Sigmoid colon (tissue), 7 donors: ENCODE data around the gene SRRM2. TPM values are rescaled to one million over a fixed set of nuclear protein-coding genes. Genes with fewer than 3 reads are reported as not detected.

Experiments used
- DNase-seq: peaks from one replicate; pipeline ENCODE4 v3.0.0-alpha.2; 2019
- H3K27ac ChIP-seq, 4 donors: fragments of 200-600 bp; sonication (generic); one replicate each; pipeline ENCODE4 v1.5.1; 2016 to 2019; ENCODE audit warnings: mild to moderate bottlenecking in 1 of 4
- H3K27me3 ChIP-seq, 3 donors: fragments of 200-600 bp; sonication (generic); one replicate each; pipeline ENCODE4 v1.5.1; 2019; ENCODE audit warnings: mild to moderate bottlenecking in 1 of 3
- H3K36me3 ChIP-seq, 4 donors: fragments of 200-600 bp; sonication (generic); one replicate each; pipeline ENCODE4 v1.5.1; 2016 to 2019
- H3K4me1 ChIP-seq, 4 donors: fragments of 200-600 bp; sonication (generic); one replicate each; pipeline ENCODE4 v1.5.1; 2017 to 2019
- H3K4me3 ChIP-seq, 4 donors: fragments of 200-600 bp; sonication (generic); one replicate each; pipeline ENCODE4 v1.5.1; 2017 to 2019; ENCODE audit warnings: mild to moderate bottlenecking in 2 of 4, moderate library complexity in 1 of 4
- H3K9me3 ChIP-seq, 4 donors: fragments of 200-600 bp in 3 of 4; sonication (generic) in 3 of 4; one replicate each; pipeline versions ENCODE4 v1.5.1 to v1.6.1; 2013 to 2019
- CTCF ChIP-seq, 4 experiments: fragments of 450-650 bp in 3 of 4; fragments of 200-600 bp in 1 of 4; IDR thresholded peaks; one replicate each; pipeline ENCODE4 v1.5.1; 2016 to 2019; ENCODE audit warnings: antibody characterized with exemption in 4 of 4, mild to moderate bottlenecking in 3 of 4, moderate library complexity in 2 of 4
- EP300 ChIP-seq, 4 donors: sonication (generic); formaldehyde crosslinking; IDR thresholded peaks; one replicate each; pipeline ENCODE4 v1.6.1; 2017; ENCODE audit warnings: antibody characterized with exemption in 4 of 4
- POLR2A ChIP-seq, 2 donors: fragments of 450-650 bp; IDR thresholded peaks; one replicate each; pipeline ENCODE4 v1.6.1; 2016; ENCODE audit warnings: antibody characterized with exemption in 2 of 2, mild to moderate bottlenecking in 2 of 2, moderate library complexity in 2 of 2
- POLR2AphosphoS5 ChIP-seq, 4 donors: sonication (generic); formaldehyde crosslinking; IDR thresholded peaks; one replicate each; pipeline ENCODE4 v1.6.1; 2017; ENCODE audit warnings: antibody characterized with exemption in 4 of 4
- WGBS, 2 donors: extraction: QIAGEN DNeasy Blood & Tissue Kit; methylation state at CpG; one replicate each; pipeline ENCODE4 v1.1.7; 2013; 5-methylcytosine and 5-hydroxymethylcytosine counted together
- intact Hi-C: fragments of 100-400 bp; cut with DNase I; formaldehyde crosslinking; loops from one replicate; pipeline ENCODE4 v1.15.1; 2023
- polyA plus RNA-seq, 3 donors: library from polyadenylated mRNA; stranded (reverse); fragments of 200-250 nt; gene quantifications; one replicate each; pipeline ENCODE4 v1.2.3, GENCODE V29; 2013
- total RNA-seq, 4 donors: library from RNA; depleted of rRNA; stranded (reverse); fragments of >200 nt; gene quantifications; one replicate each; pipeline ENCODE4 v1.1.0, GENCODE V29; 2016
- donor health status: healthy with polysubstance abuse.
- donor health status: Bipolar disorder and iron deficiency.
- donor health status: healthy.

Gene SRRM2
- total and polyA plus RNA-seq, 7 donors, result 66.1 to 826 (median 198) TPM

- H3K4me3 ChIP-seq, result no peak overlapping the region
- WGBS, 2 donors, result 92 to 94% methylated on average over 23 of the region's 23 CpGs
- peak; percentile 63 for DNase-seq
Measured at GRCh38 chr16:2779151-2779920, 26.9 kb downstream of the SRRM2 start.

GRCh38 chr16:2779978-2780898 is 27.8 kb downstream of the SRRM2 start:
- intact Hi-C loops, result loop anchor here (5.0 to 10.0 kb wide), 3 partner anchors 98 to 375 kb away; partner anchors contain the start of genes CEMP1 and KCTD5
- no peak for TF ChIP-seq POLR2AphosphoS5 (IDR thresholded peaks at IDR 0.05)
- TF ChIP-seq EP300 (IDR thresholded peaks at IDR 0.05), result no peak
- TF ChIP-seq POLR2A (IDR thresholded peaks at IDR 0.05), result no peak
- no peak for TF ChIP-seq CTCF (IDR thresholded peaks at IDR 0.05)

More at GRCh38 chr16:2779151-2779920, 26.9 kb downstream of the SRRM2 start:
- no peak for TF ChIP-seq POLR2AphosphoS5 (IDR thresholded peaks at IDR 0.05)
- TF ChIP-seq EP300 (IDR thresholded peaks at IDR 0.05), result no peak
- TF ChIP-seq CTCF (IDR thresholded peaks at IDR 0.05), result no peak
- no peak for TF ChIP-seq POLR2A (IDR thresholded peaks at IDR 0.05)
- Histone ChIP-seq H3K27me3 (peaks cover 0 to 4% (median 0%) of the 10 kb centered on the region in 3 donors), H3K4me1 (peaks cover 4 to 33% (median 26%) of the 10 kb centered on the region in 4 donors), H3K27ac (peak overlapping the region in 2 of 4 donors; percentile 93 to 96), H3K36me3 (peaks cover 0 to 12% (median 2%) of the 10 kb centered on the region in 4 donors), H3K9me3 (no peaks in the 10 kb centered on the region)
- intact Hi-C loops, result loop anchor here (5.0 to 10.0 kb wide), 3 partner anchors 97 to 375 kb away; partner anchors contain the start of genes CEMP1 and KCTD5

GRCh38 chr16:2782583-2783351 is 30.3 kb downstream of the SRRM2 start:
- DNase-seq, result peak; percentile 55
- 87 to 92% methylated on average over 20 of the region's 20 CpGs for WGBS, 2 donors
- Histone ChIP-seq H3K4me3 (no peak overlapping the region), H3K4me1 (peaks cover 0 to 26% (median 20%) of the 10 kb centered on the region in 4 donors), H3K36me3 (no peaks in the 10 kb centered on the region), H3K9me3 (no peaks in the 10 kb centered on the region), H3K27me3 (peaks cover 18 to 36% (median 29%) of the 10 kb centered on the region in 3 donors), H3K27ac (no peak overlapping the region)
- intact Hi-C loops, result no loop called here
- no peak for TF ChIP-seq POLR2AphosphoS5 (IDR thresholded peaks at IDR 0.05)
- no peak for TF ChIP-seq POLR2A (IDR thresholded peaks at IDR 0.05)
- no peak for TF ChIP-seq CTCF (IDR thresholded peaks at IDR 0.05)

More at GRCh38 chr16:2779978-2780898, 27.8 kb downstream of the SRRM2 start:
- DNase-seq, result peak; percentile 48
- Histone ChIP-seq H3K4me1 (peaks cover 4 to 33% (median 26%) of the 10 kb centered on the region in 4 donors), H3K36me3 (peaks cover 0 to 3% (median under 1%) of the 10 kb centered on the region in 4 donors), H3K4me3 (no peak overlapping the region), H3K9me3 (no peaks in the 10 kb centered on the region), H3K27me3 (peaks cover 5 to 14% (median 7%) of the 10 kb centered on the region in 3 donors), H3K27ac (no peak overlapping the region)
- WGBS, 2 donors, result 75 to 81% methylated on average over 17 of the region's 17 CpGs
